Natural killer cell (primary cell): ENCODE measurements around the gene SP2. TPM values are rescaled to one million over a fixed set of nuclear protein-coding genes. Genes with fewer than 3 reads are reported as not detected.
A peak's percentile ranks its signal among the peaks of the same experiment; 100 is the strongest.

ENCODE experiments used
- ATAC-seq, 3 donors: fragments of 150-1000 bp in 2 of 3; fragments of 200-7000 bp in 1 of 3; cut with Tn5 transposase; 1 replicate in 1 of 3; 2 replicates in 2 of 3; pipeline ENCODE4 v1.10.0; 2021; ENCODE audit warnings: mild to moderate bottlenecking in 2 of 3, moderate library complexity in 2 of 3
- DNase-seq, 2 donors: peaks; one replicate each; pipeline versions ENCODE4 v3.0.0 to v3.0.0-alpha.2; 2013 to 2021; ENCODE audit warnings: mixed read lengths in 1 of 2
- H3K27ac ChIP-seq: one replicate; pipeline ENCODE4 v1.5.1; 2013; ENCODE audit warnings: mild to moderate bottlenecking, low read length
- H3K27me3 ChIP-seq: one replicate; pipeline ENCODE4 v1.6.1; 2013; ENCODE audit warnings: low read length; ENCODE audit not compliant: control insufficient read depth, insufficient read depth
- H3K36me3 ChIP-seq: one replicate; pipeline ENCODE4 v1.6.1; 2013; ENCODE audit warnings: low read length; ENCODE audit not compliant: control insufficient read depth, insufficient read depth
- H3K4me1 ChIP-seq: one replicate; pipeline ENCODE4 v1.6.1; 2013; ENCODE audit warnings: low read length; ENCODE audit not compliant: control insufficient read depth, insufficient read depth
- H3K4me3 ChIP-seq: one replicate; pipeline ENCODE4 v1.5.1; 2013; ENCODE audit warnings: low read length
- H3K9me3 ChIP-seq: one replicate; pipeline ENCODE4 v1.6.1; 2013; ENCODE audit warnings: low read length; ENCODE audit not compliant: control insufficient read depth, insufficient read depth
- H3K27ac Mint-ChIP-seq, 2 donors: one replicate each; pipeline ENCODE4 v1.8.0; 2022; ENCODE audit warnings: mild to moderate bottlenecking in 2 of 2, mixed read lengths in 2 of 2, moderate library complexity in 1 of 2
- H3K27me3 Mint-ChIP-seq, 2 donors: one replicate each; pipeline ENCODE4 v1.8.0; 2022; ENCODE audit warnings: low read depth in 2 of 2, mixed read lengths in 2 of 2
- H3K36me3 Mint-ChIP-seq: one replicate; pipeline ENCODE4 v1.8.0; 2022; ENCODE audit warnings: mixed read lengths
- H3K4me1 Mint-ChIP-seq, 2 donors: one replicate each; pipeline ENCODE4 v1.8.0; 2022; ENCODE audit warnings: mixed read lengths in 2 of 2
- H3K4me3 Mint-ChIP-seq: one replicate; pipeline ENCODE4 v1.8.0; 2022; ENCODE audit warnings: mild to moderate bottlenecking, moderate library complexity, mixed read lengths
- H3K9me3 Mint-ChIP-seq, 2 donors: one replicate each; pipeline ENCODE4 v1.8.0; 2022; ENCODE audit warnings: mixed read lengths in 2 of 2
- WGBS: methylation state at CpG from one replicate; pipeline ENCODE4 v1.1.7; 2013; ENCODE audit warnings: missing lambda C conversion rate; ENCODE audit not compliant: insufficient coverage; 5-methylcytosine and 5-hydroxymethylcytosine counted together
- intact Hi-C: fragments of 100-400 bp; cut with micrococcal nuclease; formaldehyde crosslinking; loops from one replicate; pipeline ENCODE4 v1.14.2; 2022
- total RNA-seq, 4 donors: library from RNA; stranded (reverse); fragments of 120-200 nt in 1 of 4; gene quantifications; one replicate each; pipeline versions ENCODE4 v1.2.3 to v1.2.4, GENCODE V29; 2013 to 2022
- TF ChIP-seq, protein P1 (sequence below): fragments of 200-600 bp; IDR thresholded peaks from one replicate; pipeline ENCODE4 v1.8.0; 2022; ENCODE audit warnings: antibody characterized with exemption

The SP2 gene
- total RNA-seq, 3 donors from 2014 or later (not counting 1 experiment from before 2014, with no cell fraction given): 29.4 to 44.1 (median 33.1) TPM

DNA sequence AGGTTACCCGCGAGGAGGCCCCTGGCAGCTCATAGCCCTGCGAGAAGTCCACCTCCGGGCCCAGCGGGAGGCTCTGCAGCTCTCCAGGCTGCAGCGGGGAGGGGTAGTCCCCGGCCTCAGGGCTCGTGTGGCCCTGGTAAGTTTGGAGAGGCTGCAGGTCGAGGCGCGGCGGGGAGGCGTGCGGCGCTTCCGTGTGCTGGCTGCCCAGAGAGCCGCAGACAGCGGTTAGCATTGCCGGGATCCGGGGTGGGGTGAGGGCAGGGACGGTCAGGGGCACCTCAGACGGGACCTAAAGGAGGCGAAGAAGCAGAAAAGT, 47.9 kb upstream of the SP2 start:
- WGBS: 75% methylated on average over 22 of the region's 23 CpGs
- H3K36me3 ChIP-seq: no peaks in the 10 kb centered on the region
- TF ChIP-seq, protein P1, sequence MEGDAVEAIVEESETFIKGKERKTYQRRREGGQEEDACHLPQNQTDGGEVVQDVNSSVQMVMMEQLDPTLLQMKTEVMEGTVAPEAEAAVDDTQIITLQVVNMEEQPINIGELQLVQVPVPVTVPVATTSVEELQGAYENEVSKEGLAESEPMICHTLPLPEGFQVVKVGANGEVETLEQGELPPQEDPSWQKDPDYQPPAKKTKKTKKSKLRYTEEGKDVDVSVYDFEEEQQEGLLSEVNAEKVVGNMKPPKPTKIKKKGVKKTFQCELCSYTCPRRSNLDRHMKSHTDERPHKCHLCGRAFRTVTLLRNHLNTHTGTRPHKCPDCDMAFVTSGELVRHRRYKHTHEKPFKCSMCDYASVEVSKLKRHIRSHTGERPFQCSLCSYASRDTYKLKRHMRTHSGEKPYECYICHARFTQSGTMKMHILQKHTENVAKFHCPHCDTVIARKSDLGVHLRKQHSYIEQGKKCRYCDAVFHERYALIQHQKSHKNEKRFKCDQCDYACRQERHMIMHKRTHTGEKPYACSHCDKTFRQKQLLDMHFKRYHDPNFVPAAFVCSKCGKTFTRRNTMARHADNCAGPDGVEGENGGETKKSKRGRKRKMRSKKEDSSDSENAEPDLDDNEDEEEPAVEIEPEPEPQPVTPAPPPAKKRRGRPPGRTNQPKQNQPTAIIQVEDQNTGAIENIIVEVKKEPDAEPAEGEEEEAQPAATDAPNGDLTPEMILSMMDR: no peak
- H3K27me3 Mint-ChIP-seq: peaks cover 38 to 70% of the 10 kb centered on the region in 2 donors
- no peaks in the 10 kb centered on the region for H3K9me3 Mint-ChIP-seq
- H3K4me1 Mint-ChIP-seq: peaks cover 14 to 26% of the 10 kb centered on the region in 2 donors
- H3K27ac Mint-ChIP-seq: no peak overlapping the region
- H3K27ac ChIP-seq: no peak overlapping the region
- no peaks in the 10 kb centered on the region for H3K9me3 ChIP-seq
- no peak for DNase-seq
- peaks cover 56% of the 10 kb centered on the region for H3K27me3 ChIP-seq
- intact Hi-C loops: no loop called here
- H3K36me3 Mint-ChIP-seq: no peaks in the 10 kb centered on the region
- H3K4me1 ChIP-seq: peaks cover 21% of the 10 kb centered on the region
- H3K4me3 Mint-ChIP-seq: no peak overlapping the region
- H3K4me3 ChIP-seq: no peak overlapping the region
- ATAC-seq: no peak

DNA sequence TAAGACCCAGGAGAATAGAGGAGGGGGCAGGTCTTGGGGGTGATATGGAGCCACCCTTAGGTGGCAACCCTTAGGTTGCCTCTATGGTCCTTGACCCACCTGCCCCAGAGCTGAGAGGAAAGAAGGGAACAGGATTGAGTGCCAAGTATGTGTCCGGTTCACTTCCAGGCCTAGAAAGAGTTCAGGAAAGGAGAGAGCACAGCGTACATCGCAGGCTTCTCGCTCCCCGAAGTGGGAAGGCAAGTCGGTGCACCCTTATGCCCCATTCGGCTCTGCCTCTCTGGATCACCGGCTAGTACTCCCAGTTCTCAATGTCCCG, 45.7 kb upstream of the SP2 start:
- Mint-ChIP-seq H3K4me3 (peak overlapping the region; percentile 35), H3K4me1 (peaks cover 14 to 25% of the 10 kb centered on the region in 2 donors), H3K9me3 (no peaks in the 10 kb centered on the region), H3K36me3 (no peaks in the 10 kb centered on the region), H3K27ac (peak overlapping the region in 1 of 2 donors; percentile 66), H3K27me3 (peaks cover 54 to 81% of the 10 kb centered on the region in 2 donors)
- Histone ChIP-seq H3K4me3 (no peak overlapping the region), H3K27ac (no peak overlapping the region), H3K27me3 (peaks cover 60% of the 10 kb centered on the region), H3K9me3 (no peaks in the 10 kb centered on the region), H3K36me3 (no peaks in the 10 kb centered on the region), H3K4me1 (peaks cover 21% of the 10 kb centered on the region)
- DNase-seq (no peak), ATAC-seq (no peak)
- 78% methylated on average over 9 of the region's 9 CpGs for WGBS
- TF ChIP-seq, protein P1: no peak
- intact Hi-C loops: no loop called here

DNA sequence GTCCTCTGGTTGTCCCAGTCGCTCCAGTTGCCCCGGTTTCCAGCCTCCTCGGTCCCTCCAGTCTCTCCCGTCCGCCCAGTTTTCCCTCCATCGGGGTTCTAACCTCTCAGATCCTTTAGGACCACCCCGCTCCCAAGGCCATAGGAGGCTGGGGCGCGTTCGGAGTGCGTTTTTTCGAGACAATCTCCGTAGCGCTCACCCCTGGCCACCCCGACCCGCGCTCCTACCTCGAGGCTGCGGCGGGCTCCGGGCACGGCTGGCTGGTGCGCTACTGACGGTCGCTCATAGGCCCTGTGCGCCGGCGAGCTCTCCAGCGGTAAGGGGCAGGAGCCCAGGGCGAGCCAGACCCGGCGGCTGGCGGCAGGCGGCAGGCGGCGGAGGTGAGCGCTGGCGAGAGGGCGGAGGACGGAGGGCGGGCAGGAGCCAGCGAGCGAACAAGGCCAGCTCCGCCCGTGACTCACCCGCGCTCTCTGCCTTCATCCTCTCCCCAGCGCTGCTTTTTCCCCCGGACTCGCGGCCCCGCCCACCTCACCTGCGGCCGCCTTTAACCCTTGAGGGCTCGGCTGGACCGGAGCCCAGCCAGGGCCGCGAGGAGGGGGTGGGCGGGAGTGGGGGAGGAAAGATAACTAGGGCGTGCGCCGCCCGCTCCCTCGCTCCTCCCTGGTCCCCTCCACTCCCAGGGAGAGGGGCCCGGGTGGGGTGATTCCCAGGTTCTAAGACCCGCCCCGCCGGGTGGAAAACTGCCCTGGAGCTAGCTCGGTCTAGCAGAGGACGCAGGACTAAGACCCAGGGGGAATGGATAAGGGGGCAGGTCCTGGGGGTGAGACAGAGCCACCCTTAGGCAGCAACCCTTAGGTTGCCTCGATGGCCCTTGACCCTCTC, 45.1 kb upstream of the SP2 start, which contains the start of gene SP6:
TSS of gene SP6 (minus strand) at position 472 of the 882 bp plus-strand sequence. CDS start 2,734 bp downstream, outside the sequence.
- Mint-ChIP-seq H3K36me3 (no peaks in the 10 kb centered on the region), H3K27me3 (peaks cover 57 to 81% of the 10 kb centered on the region in 2 donors), H3K27ac (peak within 1 kb of the TSS in 1 of 2 donors; percentile 66), H3K4me3 (peak within 1 kb of the TSS; percentile 45), H3K4me1 (peaks cover 14 to 25% of the 10 kb centered on the region in 2 donors), H3K9me3 (no peaks in the 10 kb centered on the region)
- Histone ChIP-seq H3K9me3 (no peaks in the 10 kb centered on the region), H3K4me3 (no peak within 1 kb of the TSS), H3K36me3 (no peaks in the 10 kb centered on the region), H3K4me1 (peaks cover 21% of the 10 kb centered on the region), H3K27ac (no peak within 1 kb of the TSS), H3K27me3 (peaks cover 60% of the 10 kb centered on the region)
- DNase-seq (peak; percentile 49 to 71), ATAC-seq (peak; percentile 65 to 93 (median 88))
- TF ChIP-seq, protein P1: no peak
- intact Hi-C loops: no loop called here
- 9% methylated on average over 64 of the region's 71 CpGs for WGBS
